ENCODE measurements around the gene CHRNE.

DNA sequence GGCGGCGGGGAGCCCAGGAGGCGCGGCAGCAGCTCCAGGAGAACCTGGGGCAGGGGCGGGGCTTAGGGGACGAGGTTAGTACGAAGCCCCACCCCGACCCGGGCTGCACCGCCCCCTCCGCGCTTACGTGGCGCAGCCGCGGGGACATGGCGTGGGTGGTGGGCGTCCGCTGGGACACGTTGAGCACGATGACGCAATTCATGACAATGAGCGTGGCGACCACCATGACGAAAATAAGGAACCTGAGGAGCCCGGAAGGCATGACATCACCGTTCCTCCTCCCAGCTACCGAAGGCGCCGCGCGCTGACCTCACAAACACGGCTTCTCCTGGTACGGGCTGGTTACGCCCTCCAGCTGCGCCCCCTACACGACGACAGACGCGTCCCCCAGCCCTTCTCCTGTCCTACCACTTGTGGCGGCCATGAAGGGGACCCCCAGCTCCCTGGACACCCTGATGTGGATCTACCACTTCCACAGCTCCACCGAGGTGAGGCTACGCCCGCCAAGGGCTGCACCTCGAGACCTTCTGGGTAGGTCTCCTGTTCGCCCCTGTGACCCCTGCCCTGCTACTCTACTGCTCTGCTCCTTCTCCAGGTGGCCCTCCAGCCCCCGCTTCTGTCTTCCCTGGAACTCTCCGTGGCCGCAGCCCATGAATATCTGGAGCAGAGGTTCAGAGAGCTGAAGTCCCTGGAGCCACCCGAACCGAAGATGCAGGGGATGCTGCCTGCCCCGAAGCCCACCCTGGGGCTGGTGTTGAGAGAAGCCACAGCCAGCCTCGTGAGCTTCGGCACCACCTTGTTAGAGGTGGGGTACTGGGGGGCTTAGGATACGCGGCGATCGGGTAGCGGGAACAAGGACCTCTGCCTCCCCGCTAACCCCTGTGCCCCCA is 3.3 kb downstream of the CHRNE start, which contains the start of gene C17orf107:
- TF ChIP-seq, protein P1, sequence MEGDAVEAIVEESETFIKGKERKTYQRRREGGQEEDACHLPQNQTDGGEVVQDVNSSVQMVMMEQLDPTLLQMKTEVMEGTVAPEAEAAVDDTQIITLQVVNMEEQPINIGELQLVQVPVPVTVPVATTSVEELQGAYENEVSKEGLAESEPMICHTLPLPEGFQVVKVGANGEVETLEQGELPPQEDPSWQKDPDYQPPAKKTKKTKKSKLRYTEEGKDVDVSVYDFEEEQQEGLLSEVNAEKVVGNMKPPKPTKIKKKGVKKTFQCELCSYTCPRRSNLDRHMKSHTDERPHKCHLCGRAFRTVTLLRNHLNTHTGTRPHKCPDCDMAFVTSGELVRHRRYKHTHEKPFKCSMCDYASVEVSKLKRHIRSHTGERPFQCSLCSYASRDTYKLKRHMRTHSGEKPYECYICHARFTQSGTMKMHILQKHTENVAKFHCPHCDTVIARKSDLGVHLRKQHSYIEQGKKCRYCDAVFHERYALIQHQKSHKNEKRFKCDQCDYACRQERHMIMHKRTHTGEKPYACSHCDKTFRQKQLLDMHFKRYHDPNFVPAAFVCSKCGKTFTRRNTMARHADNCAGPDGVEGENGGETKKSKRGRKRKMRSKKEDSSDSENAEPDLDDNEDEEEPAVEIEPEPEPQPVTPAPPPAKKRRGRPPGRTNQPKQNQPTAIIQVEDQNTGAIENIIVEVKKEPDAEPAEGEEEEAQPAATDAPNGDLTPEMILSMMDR (IDR thresholded peaks at IDR 0.05), result no peak
- TF ChIP-seq POLR2A (IDR thresholded peaks at IDR 0.05), result no peak

All from lower leg skin (tissue), 3 donors.